GM15510 (cell line): Measurements from ENCODE around the gene PHOSPHO2.

Source experiments
- POLR2A ChIP-seq: IDR thresholded peaks from 3 replicates; pipeline ENCODE4 v1.6.1; 2011; ENCODE audit warnings: borderline replicate concordance; ENCODE audit not compliant: insufficient read length; ENCODE audit errors: extremely low read depth

PHOSPHO2 gene

GRCh38 chr2:169738566-169739229 is 44.4 kb downstream of the PHOSPHO2 start:
- no peak for TF ChIP-seq POLR2A

GRCh38 chr2:169739351-169739750 is 45.1 kb downstream of the PHOSPHO2 start:
- TF ChIP-seq POLR2A = no peak

- no peak for TF ChIP-seq POLR2A
Measured at GRCh38 chr2:169743549-169743948, 49.3 kb downstream of the PHOSPHO2 start.

- TF ChIP-seq POLR2A = no peak
Measured at GRCh38 chr2:169746240-169746639, 52.0 kb downstream of the PHOSPHO2 start.

GRCh38 chr2:169748319-169748718 is 54.0 kb downstream of the PHOSPHO2 start:
- no peak for TF ChIP-seq POLR2A
